Measurements from ENCODE around the gene KLF8. TPM values are rescaled to one million over a fixed set of nuclear protein-coding genes. Genes with fewer than 3 reads are reported as not detected.
A peak's percentile ranks its signal among the peaks of the same experiment; 100 is the strongest.
"Not testable (repeated sequence)": the region's sequence is repeated elsewhere in the genome, so short reads cannot be mapped to it uniquely, and the experiment has no call there.

KLF8 gene
- total RNA-seq (2014; rRNA removed) = 1.5 and 2.2 TPM in 2 replicates
- 0.35 TPM for polyA plus RNA-seq (2012)

DNA sequence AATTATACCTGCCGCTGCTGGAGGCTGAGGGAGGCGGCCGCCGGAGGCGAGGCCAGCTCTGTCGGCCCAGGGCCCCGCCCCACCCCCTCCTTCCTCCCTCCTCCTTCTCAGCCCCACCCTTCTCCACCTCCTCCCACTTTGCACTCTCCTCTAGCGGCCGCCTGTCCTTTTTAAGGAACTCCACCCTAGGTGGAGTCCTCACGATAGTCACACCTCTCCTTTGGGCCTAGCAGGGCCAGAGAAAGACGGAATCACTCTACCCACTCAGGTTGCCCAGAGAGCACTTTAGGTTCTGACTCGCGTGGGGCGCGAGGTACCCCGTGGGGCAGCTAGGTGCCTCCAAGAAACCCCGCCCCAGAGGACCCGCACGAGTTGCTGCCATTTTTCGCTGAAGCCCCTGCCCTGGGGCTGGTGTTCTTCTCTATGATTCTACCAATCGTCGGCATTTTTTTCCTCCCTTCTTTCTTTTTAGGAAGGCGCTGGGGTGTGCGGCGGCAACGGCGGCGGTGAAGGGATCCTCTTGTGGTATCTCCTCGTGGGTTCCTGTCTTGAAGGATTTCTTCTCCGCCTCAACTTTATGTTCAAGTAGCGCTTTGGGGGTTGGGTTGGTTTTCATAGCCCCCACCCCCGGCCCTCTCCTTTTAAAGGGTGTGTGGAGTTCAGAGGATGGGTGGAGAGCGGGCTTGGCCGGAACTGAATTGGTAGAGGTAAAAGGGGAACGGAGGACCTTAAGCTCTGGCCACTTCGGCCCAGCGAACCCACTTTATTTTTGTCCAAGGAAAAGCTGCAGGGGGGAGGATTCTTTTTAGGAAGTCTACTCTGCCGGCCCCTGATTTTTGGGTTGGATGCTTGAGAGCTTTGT, at the start of gene KLF8:
KLF8 (plus strand) TSS at position 136 of the 862 bp plus-strand sequence. CDS start 979 bp downstream, outside the sequence.
- peak; percentile 19 for DNase-seq (ENCODE audit: low read depth)

DNA sequence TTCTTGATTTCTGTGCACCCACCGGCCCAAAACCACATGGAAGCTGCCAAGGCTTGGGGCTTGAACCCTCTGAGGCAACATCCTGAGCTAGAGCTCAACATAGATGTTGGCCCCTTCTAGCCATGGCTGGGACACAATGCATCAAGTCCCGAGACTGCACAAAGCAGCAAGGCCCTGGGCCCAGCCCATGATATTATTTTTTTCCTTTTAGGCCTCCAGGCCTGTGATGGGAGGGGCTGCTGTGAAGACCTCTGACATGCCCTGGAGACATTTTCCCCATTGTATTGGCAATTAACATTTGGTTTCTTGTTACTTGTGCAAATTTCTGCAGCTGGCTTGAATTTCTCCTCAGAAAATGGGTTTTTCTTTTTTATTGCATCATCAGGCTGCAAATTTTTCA, 25.2 kb upstream of the KLF8 start:
- not testable (repeated sequence) for DNase-seq (ENCODE audit: low read depth)

DNA sequence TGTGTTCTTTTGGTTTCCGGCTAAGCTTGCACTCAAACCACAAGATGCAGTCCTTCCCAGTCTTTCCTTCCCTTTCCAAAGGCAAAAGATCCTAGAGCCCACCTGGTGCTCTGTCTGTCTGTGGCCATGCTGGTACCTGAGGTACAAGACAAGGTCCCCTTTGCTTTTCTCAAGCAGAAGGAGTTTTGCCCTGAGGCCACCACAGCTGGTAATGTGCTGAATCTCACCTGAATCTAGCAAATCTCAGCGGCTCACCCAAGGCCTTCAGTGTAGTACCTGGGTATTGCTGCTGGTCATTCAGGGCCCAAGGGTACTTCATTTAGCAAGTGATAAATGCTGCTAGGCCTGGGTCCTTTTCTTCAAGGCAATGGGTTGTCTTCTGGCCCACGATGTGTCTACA, 20.5 kb upstream of the KLF8 start:
- no peak for DNase-seq (ENCODE audit: low read depth)

DNA sequence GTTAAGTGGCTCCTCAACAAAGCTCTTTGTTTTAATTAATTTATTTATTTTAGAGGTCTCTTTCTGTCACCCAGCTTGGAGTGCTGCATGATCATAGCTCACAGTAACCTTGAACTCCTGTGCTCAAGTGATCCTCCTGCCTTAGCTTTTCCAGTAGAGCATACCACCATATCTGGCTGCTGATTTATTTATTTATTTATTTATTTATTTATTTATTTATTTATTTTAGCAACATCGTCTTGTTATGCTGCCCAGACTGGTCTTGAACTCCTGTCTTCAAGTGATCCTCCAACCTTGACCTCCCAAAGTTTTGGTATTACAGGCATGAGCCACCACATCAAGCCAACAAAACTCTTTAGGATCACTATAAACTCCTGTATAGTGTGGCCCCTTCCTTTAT, 15.8 kb upstream of the KLF8 start:
- DNase-seq (ENCODE audit: low read depth) = no peak

DNA sequence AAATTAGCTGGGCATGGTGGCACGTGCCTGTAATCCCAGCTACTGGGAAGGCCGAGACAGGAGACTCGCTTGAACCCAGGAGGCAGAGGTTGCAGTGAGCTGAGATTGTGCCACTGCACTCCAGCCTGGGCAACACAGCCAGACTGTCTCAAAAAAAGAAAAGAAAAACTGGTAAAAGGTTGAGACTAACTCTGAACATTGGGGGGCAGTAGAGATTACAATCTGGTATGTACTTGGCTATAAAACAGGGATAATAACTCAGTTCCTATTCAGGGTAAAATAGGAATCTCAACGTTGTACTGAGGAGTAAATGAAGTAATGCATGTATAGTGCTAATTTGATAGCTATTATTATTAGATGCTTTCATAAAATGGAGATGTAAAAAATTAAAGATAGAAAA, 12.5 kb upstream of the KLF8 start:
- no peak for DNase-seq (ENCODE audit: low read depth)

DNA sequence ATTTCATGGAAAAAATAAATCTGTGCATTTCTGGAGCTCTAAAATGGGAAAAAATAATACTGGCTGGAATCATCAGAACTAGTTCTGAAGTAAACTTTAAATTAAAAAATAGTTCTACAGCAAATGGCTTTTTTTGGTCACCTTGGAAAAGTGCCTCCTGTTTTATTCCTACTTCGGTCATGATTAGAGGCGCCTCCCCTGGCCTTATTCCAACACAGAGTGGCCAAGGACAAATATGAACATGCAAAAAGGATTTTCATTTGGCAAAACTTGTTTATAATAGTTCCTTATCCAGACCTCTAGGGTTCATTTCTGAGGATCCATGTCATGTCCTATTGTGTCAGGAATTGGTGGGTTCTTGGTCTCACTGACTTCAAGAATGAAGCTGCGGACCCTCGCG, 11.1 kb upstream of the KLF8 start:
- no peak for DNase-seq (ENCODE audit: low read depth)

DNA sequence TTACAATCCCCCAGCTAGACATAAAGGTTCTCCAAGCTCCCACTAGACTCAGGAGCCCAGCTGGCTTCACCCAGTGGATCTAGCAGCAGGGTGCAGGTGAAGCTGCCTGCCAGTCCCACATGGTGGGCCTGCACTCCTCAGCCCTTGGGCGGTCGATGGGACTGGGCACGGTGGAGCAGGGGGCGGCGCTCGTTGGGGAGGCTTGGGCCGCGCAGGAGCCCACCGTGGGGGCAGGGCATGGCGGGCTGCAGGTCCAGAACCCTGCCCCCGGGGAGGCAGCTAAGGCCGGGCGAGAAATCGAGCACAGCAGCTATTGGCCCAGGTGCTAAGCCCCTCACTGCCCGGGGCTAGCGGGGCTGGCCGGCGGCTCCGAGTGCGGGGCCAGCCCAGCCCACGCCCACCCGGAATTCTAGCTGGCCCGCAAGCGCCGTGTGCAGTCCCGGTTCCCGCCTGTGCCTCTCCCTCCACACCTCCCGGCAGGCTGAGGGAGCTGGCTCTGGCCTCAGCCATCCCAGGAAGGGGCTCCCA, 9.6 kb upstream of the KLF8 start:
- DNase-seq (ENCODE audit: low read depth) = no peak

DNA sequence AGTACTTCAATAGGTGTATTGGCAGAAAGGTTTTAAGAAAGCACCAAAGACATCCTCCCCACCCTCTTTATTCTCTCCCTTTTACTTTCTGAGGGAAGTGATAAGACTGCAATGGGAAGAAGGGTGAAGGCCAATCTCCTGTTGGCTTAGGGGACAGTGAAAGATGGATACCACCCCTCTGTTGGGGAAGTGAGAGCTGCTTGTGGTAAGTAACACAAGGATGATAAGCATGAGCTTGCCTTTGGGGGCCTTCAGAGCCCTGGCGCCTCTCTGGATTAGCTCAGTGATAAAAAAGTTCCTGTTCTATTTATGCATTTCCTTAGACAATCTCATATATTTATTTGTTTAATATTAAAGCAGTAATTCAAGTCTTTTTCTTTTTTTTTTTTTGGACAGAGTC, 5.2 kb upstream of the KLF8 start:
- no peak for DNase-seq (ENCODE audit: low read depth)

DNA sequence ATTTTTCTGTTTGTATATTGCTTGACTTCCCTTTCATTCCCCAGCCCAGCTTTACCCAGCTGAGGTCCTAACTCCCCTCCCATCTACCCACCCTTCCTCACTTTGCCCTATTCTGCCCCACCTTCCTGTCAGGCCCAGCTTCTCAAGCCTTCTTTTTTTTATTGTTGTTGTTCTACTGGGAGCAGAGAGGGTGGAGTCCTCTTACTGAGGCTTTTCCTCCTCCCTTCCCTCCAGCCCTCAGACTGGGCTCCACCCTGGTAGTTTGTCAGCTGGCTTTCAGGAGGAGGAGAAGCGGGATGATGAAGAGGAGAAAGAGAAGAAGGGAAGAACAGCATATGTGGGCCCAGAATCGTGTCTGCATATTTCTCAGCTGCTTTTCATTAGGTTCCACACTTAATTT, 3.2 kb upstream of the KLF8 start:
- DNase-seq (ENCODE audit: low read depth) = no peak

DNA sequence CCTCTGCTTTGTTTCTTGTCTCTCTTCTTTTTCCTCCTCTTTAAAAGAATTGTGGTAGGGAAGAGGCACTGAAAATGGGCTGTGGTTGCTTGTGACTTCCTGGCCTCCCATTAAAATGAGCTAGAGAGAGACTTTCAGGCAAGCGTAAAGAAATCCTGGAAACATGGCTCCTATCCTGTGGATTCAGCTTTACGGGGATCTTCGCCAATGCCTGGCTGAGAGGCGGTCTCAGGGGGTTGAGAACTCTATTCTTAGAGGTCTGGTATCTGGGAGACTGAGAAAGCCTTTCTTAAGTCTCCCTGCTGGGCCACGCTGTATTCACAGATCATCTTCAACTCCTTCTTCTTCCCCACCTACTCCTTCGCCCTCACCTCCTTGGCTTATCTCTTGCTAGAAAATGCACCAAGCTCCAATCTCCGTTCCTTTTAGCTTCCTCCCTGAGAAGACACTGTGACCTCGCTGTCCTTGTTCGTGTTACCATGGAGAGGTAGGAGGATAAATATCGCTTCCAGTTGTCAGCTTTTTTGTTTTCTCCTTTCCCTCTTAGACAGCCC, 542 bp upstream of the KLF8 start:
- no peak for DNase-seq (ENCODE audit: low read depth)

DNA sequence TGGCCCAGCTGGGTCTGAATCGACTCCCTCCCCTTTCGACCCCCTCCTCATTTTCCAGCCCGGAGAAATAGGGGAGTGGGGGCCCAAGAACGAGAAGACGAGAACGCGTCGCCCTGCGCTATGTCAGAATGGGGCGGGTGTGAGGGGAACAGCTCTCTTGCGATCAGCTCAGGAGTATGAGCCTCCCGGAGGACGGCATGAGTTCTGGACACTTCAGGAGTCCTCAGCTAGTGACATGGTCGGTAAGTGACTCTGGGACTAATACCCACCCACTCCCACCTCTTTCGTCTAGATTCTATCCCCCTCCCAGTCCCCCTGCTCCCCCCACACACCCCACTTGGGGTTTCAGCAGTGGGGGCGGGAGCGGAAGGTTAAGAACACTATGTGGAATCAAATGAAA, 944 bp downstream of the KLF8 start:
- DNase-seq (ENCODE audit: low read depth) = no peak

DNA sequence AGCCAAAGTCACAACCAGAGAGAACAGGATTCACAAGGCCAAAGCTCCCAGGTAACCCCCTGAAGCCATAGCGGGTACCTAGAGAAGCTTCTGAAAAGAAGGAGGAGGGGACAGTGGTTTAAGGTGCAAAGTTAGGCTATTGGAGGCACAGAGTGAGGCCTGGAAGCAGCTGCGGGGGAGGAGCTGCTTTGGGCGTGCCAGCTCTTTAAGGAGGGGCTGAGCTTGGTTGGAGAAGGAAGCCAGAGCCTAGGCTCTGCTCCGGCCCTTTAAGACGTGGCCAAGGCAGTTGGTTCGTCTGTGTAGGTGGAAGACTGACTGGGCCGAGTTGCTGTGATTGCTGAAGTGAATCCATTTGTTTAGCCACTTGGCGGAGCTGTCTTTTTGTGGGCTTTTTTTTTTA, 1.5 kb downstream of the KLF8 start:
- DNase-seq (ENCODE audit: low read depth) = peak; percentile 65

DNA sequence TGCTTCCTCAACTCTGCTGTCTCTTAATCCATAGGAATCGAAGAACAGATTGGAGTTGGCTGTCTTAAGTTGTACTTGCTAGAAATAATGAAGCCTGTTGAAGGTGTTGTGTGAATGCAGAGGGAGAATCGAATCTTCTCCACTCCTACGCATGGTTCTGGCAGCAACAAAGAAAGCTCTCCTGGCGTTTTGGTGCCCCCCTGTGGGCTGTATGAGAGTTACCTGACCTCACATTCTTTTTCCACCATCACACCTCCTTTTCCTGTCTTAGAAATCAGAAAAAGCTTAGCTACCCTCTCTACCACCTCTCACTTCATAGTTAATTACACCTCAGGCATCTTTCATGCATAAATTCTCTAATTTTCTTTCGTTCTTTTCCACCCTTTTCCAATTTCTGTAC, 16.3 kb downstream of the KLF8 start:
- peak; percentile 27 for DNase-seq (ENCODE audit: low read depth)

DNA sequence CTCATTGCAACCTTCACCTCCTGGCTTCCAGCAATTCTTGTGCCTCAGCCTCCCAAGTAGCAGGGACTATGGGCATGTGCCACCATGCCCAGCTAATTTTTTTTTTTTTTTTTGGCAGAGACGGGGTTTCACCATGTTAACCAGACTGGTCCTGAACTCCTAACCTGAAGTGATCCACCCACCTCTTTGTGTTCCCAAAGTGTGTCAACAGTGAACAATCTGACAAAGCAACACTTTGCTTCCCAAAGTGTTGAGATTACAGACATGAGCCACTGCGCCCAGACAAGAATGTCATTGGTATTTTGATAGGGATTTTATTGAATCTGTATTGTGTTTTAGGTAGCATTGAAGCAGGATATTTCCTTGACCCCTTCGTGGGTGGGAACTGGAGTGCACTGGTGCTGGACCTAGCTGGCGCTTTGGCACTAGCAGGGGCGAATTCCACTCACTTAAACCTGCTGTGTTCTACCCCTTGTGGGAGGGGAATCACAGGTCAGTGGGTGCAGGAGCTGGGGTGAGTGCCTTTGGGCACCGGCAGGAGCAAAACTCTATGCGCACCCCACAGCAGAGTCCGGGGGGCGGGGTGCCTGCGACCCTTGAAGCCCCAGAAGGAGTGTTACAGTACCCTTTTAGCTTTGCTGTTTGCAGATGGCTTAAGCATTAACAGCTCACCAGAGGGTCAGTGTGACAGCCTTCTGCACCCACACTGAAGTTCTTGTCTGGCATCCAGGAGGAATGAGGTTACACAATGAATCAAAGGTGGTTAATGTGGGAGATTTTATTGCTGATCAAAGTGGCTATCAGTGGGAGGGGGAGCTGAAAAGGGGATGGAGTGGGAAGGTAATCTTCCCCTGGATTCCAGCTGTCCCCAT, 21.9 kb downstream of the KLF8 start:
- no peak for DNase-seq (ENCODE audit: low read depth)

DNA sequence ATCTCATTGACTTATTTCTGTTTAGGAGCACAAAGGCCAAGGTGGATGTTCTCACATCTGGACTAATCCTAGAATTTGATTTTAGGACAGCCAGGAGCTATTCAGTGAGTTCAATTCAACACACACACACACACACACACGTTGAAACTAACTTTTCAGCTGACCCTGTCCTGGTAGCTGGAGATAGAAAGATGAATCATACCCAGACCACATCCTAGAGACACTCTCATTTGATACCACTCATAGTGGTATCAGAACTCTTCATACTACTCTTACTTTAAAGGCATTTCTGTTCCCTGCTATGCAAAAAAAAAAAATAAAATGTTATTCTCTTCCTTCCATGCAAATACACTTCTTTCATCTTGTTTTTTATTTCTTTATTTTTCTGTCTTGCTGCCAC, 36.7 kb downstream of the KLF8 start:
- DNase-seq (ENCODE audit: low read depth) = peak; percentile 71

DNA sequence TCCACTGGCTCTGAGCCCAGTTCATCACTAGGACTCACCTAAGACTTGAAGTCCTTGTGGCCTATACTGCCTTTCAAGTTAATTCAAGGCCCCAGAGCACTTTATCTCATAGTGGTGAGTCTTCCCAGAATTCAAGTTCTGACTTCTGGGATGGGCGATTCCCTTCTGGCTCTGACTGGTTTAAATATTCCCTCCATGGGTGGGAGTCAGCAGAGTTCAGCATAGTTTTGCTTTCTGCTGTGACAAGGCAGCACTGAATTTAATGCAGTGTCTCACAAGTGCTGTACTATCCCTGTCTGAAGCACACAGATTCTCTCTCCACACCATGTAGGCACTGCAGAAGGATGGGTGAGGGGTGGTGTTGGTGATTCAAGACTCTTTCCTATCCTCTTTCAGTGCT, 46.5 kb downstream of the KLF8 start:
- DNase-seq (ENCODE audit: low read depth) = no peak

DNA sequence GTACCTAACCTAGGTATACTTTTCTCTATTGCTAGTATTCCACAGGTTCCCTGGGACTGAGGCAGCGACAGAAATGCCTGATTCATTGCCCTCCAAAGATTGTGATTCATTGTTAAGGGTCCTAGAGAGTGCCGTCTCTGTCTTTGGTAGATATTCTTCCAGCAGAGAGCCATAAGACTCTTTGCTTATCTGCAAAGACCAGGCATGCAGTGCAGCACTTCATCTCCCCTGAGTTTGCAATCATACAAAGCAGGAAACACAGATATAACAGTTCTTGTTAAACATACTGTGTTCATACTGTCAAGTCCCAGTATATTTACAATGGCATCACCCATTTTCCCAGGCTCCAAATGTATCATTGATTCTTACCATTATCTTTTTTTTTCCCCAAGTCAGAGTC, 47.7 kb downstream of the KLF8 start:
- no peak for DNase-seq (ENCODE audit: low read depth)

DNA sequence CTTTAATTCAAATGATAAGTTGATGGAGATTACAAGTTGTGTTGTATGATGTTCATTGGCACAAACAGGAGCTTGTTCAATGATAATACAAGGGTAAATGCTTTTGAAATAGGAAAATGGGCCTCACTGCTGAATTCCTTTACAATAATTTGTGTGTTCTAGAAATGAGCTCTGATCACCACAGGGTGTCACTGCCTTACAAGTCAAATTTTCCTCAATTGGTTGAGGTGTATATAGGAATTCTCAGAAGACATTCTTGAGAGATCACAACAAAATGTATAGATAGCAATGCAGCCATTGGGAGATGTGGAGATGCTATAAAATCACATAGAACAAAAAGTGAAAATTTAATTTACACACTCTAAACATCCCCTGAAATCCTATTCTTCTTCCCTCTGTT, 49.6 kb downstream of the KLF8 start:
- peak; percentile 4 for DNase-seq (ENCODE audit: low read depth)

DNA sequence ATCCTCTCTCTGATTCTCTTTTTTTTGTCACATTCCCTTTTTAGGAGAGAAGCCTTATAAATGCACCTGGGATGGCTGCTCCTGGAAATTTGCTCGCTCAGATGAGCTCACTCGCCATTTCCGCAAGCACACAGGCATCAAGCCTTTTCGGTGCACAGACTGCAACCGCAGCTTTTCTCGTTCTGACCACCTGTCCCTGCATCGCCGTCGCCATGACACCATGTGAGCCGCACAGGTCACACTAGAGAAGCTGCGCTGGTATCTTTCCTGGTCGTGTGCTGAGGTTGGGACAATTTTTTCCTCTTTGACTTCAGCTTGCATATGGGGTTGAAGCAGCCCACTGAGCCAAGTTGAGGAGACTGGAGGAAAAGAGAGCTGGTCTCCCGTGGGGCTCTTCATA, 52.1 kb downstream of the KLF8 start:
- DNase-seq (ENCODE audit: low read depth) = no peak

DNA sequence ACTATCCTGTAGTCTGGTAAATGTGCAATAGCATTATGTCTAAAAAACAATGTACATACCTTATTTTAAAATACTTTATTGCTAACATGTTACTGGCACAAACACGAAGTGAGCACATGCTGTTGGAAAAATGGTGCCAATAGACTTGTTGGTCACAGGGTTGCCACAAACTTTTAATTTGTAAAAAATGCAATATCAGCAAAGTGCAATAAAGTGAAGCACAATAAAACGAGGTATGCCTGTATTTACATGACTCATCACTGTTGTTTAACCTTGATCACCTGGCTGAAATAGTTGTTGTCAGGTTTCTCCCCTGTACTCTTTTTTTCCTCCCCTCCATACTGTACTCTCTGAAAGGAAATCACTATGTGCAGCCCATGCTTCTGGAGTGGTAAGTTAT, 56.5 kb downstream of the KLF8 start:
- DNase-seq (ENCODE audit: low read depth) = no peak

DNA sequence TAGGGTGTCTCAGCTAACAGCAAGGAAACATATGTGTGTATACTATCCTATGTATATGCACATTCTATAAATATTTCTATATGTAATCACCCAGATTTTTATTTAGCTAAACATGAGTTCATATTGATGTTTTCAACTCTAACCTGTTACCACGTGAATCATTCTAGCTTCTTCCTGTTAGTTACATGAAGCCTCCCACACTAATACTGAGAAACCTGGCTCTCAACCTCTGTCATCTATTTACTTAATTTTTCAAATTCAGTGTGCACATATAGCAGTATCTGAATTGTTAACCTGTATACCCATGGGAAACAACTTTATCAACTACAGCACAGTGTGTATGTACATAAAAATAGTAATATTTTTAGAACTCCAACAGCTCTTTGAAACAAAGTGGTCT, 57.3 kb downstream of the KLF8 start:
- DNase-seq (ENCODE audit: low read depth) = no peak

DNA sequence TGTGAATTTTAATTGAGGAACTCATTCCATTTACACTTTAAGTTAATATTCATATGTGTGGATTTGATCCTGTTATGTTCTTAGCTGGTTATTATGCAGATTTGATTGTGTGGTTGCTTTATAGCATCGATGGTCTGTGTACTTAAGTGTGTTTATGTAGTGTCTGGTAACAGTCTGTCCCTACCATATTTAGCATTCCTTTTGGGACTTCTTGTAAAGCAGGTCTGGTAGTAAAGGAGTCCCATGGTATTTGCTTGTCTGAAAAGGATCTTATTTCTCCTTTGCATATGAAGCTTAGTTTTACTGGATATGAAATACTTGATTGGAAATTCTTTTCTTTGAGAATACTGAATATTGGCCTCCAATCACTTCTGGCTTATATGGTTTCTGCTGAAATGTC, 76.6 kb downstream of the KLF8 start:
- no peak for DNase-seq (ENCODE audit: low read depth)
